Astrocyte of the spinal cord (primary cell): Measurements from ENCODE around the gene ATG16L1.

Experiments
- DNase-seq: peaks from one replicate; pipeline ENCODE4 v3.0.0; 2011; ENCODE audit warnings: low read depth, low spot score
- H3K4me3 ChIP-seq: 2 replicates; pipeline ENCODE4 v1.5.1; 2011; ENCODE audit warnings: low read depth, mild to moderate bottlenecking, low read length, moderate library complexity
- CTCF ChIP-seq: IDR thresholded peaks from 2 replicates; pipeline ENCODE4 v1.5.1; 2012; ENCODE audit warnings: low read depth, mild to moderate bottlenecking, low read length, inconsistent platforms
- in situ Hi-C: cut with HindIII; loops from 2 replicates; pipeline ENCODE4 v1.10.0; 2017; ENCODE audit warnings: low sequenced_read_pairs

Gene ATG16L1

DNA sequence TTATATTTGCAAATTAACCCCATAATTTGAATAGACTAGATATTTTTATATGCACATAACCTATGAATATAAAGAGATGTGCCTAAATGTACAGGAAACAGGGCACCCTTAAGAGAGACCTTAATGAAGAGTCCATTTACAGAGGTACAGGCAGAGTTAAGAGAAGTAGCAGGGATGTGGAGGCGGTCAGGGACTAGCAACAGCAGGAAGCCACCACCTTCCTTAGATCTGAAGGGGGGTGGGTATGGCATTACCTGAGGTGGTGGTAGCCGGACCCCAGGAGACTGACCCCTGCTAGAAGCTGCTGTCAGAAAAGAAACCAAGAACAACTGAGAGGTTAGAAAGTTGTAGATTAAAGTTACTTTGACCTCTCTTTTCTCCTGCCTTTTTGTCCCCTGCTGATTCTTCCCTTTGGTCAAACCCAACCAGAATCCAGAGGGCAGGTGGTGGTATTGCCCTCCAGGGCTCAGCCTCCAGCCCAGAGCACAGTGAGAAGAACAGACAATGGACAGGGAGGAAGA is 24.9 kb upstream of the ATG16L1 start:
- DNase-seq = no peak
- no peak for TF ChIP-seq CTCF
- in situ Hi-C loops = no loop called here
- no peak overlapping the region for H3K4me3 ChIP-seq

DNA sequence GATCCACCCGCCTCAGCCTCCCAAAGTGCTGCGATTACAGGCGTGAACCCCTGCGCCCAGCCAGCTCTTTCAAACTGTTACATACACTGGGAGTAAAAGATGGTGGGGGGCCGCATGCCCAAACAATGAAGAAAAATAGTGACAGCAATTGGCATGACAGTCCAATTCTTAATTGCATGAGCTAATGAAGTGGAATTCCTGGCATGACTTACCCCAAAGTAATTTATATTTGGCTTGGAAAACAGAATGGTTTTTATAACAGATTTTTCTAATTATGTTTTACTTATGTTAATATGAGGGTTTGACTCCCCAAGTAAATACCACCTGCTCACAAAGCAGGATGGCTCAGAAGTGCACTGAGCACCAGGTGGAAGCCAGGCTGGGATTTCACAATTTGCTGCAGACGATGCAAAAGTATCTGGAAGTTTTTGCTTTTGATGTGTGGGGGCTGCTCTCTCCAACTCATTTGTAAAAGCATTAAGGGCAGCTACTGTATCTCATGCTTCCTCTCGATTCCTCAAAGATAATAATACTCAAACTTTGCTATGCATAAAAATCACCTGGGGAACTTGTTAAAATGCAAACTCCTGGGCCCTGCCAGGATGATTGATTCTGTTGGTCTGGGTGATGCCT is 24.0 kb upstream of the ATG16L1 start:
- DNase-seq = no peak
- in situ Hi-C loops = no loop called here
- TF ChIP-seq CTCF = no peak
- H3K4me3 ChIP-seq = no peak overlapping the region

GRCh38 chr2:233228376-233228775 is 23.1 kb upstream of the ATG16L1 start:
- in situ Hi-C loops = no loop called here
- DNase-seq = no peak
- no peak for TF ChIP-seq CTCF
- H3K4me3 ChIP-seq = no peak overlapping the region

- DNase-seq = no peak
- H3K4me3 ChIP-seq = no peak overlapping the region
- TF ChIP-seq CTCF = no peak
- in situ Hi-C loops = no loop called here
These were observed 17.7 kb upstream of the ATG16L1 start for GRCh38 chr2:233233618-233234230.

GRCh38 chr2:233234264-233234663 is 17.2 kb upstream of the ATG16L1 start:
- in situ Hi-C loops = no loop called here
- H3K4me3 ChIP-seq = no peak overlapping the region
- no peak for DNase-seq
- no peak for TF ChIP-seq CTCF

DNA sequence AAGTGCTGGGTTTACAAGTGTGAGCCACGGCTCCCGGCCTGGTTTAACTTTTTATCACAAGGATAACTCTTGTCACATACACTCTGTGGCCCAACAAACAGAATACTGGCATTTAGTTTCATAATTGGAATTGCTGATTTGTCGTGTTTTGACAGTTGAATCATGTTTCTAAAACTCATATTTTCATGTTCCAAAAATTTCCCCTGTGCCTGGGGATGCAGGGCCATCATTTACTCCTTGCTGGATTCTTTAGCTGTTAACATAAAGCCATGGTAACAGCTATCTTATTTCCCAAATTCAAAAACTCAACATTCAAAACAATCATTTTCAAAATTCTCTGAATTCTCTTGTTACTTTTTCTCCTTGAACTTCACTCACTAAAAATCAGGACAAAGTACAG is 16.5 kb upstream of the ATG16L1 start:
- in situ Hi-C loops = no loop called here
- no peak for DNase-seq
- H3K4me3 ChIP-seq = no peak overlapping the region
- no peak for TF ChIP-seq CTCF
